Stomach (tissue), 9 donors: ENCODE measurements around the gene PPP2R2B. TPM values are rescaled to one million over a fixed set of nuclear protein-coding genes. Genes with fewer than 3 reads are reported as not detected.

Experiments used
- DNase-seq, 2 donors: peaks; one replicate each; pipeline versions ENCODE4 v3.0.0 to v3.0.0-alpha.2; 2013 to 2019
- H3K27ac ChIP-seq, 5 donors: fragments of 200-600 bp in 4 of 5; sonication (generic) in 4 of 5; one replicate each; pipeline ENCODE4 v1.5.1; 2013 to 2019; ENCODE audit warnings: mild to moderate bottlenecking in 1 of 5, moderate library complexity in 1 of 5
- H3K27me3 ChIP-seq, 3 donors: fragments of 200-600 bp; sonication (generic); one replicate each; pipeline ENCODE4 v1.5.1; 2017 to 2019; ENCODE audit warnings: mixed run types in 1 of 3
- H3K36me3 ChIP-seq, 4 donors: fragments of 200-600 bp; sonication (generic); 1 replicate in 3 of 4; 2 replicates in 1 of 4; pipeline ENCODE4 v1.5.1; 2016 to 2019
- H3K4me1 ChIP-seq, 4 donors: fragments of 200-600 bp; sonication (generic); one replicate each; pipeline ENCODE4 v1.5.1; 2016 to 2019
- H3K4me3 ChIP-seq, 4 donors: fragments of 200-600 bp; sonication (generic) in 3 of 4; one replicate each; pipeline ENCODE4 v1.5.1; 2016 to 2019; ENCODE audit warnings: mild to moderate bottlenecking in 1 of 4
- H3K9me3 ChIP-seq, 4 donors: fragments of 200-600 bp; sonication (generic); one replicate each; pipeline ENCODE4 v1.5.1; 2016 to 2019
- EP300 ChIP-seq: sonication (generic); formaldehyde crosslinking; IDR thresholded peaks from one replicate; pipeline ENCODE4 v1.6.1; 2017; ENCODE audit warnings: antibody characterized with exemption
- POLR2A ChIP-seq, 4 donors: fragments of 450-650 bp; IDR thresholded peaks; one replicate each; pipeline ENCODE4 v1.6.1; 2016; ENCODE audit warnings: antibody characterized with exemption in 4 of 4, control low read depth in 2 of 4, mild to moderate bottlenecking in 1 of 4, moderate library complexity in 1 of 4
- POLR2AphosphoS5 ChIP-seq, 3 donors: sonication (generic); formaldehyde crosslinking; IDR thresholded peaks; one replicate each; pipeline ENCODE4 v1.6.1; 2016; ENCODE audit warnings: antibody characterized with exemption in 3 of 3
- WGBS, 5 donors: extraction: QIAGEN DNeasy Blood & Tissue Kit in 3 of 5; methylation state at CpG; one replicate each; pipeline versions ENCODE4 v1.1.5 to v1.1.7; 2013 to 2018; 5-methylcytosine and 5-hydroxymethylcytosine counted together
- intact Hi-C: fragments of 100-400 bp; cut with DNase I; formaldehyde crosslinking; loops from one replicate; pipeline ENCODE4 v1.15.1; 2023; ENCODE audit warnings: low total_unique reads
- polyA plus RNA-seq, 3 donors: library from polyadenylated mRNA; stranded (reverse); fragments of 200-250 nt; gene quantifications; one replicate each; pipeline ENCODE4 v1.2.3, GENCODE V29; 2013
- total RNA-seq, 5 donors: library from RNA; depleted of rRNA; stranded (reverse); fragments of >200 nt; gene quantifications; one replicate each; pipeline versions ENCODE4 v1.1.0 to v1.2.3, GENCODE V29; 2014 to 2016
- TF ChIP-seq, protein P1 (sequence below), 7 experiments: fragments of 450-650 bp in 4 of 7; fragments of 200-600 bp in 3 of 7; sonication (generic) in 3 of 7; IDR thresholded peaks; one replicate each; pipeline ENCODE4 v1.5.1; 2016 to 2019; ENCODE audit warnings: antibody characterized with exemption in 7 of 7, control low read depth in 2 of 7, mild to moderate bottlenecking in 1 of 7
- donor health status: healthy with polysubstance abuse.
- donor health status: Bipolar disorder and iron deficiency.
- donor health status: healthy.

PPP2R2B gene
- total and polyA plus RNA-seq, 8 donors = under 0.01 to 4.6 (median 0.75) TPM; not detected in 1

GRCh38 chr5:146645342-146645741, 233.2 kb downstream of the PPP2R2B start:
- whole genome bisulfite sequencing, 5 donors = 26 to 83% (median 63%) methylated on average over 1 of the region's 1 CpG
- DNase-seq = no peak
- intact Hi-C loops = no loop called here
- no peaks in the 10 kb centered on the region for H3K9me3 ChIP-seq
- H3K4me3 ChIP-seq = no peak overlapping the region
- H3K27ac ChIP-seq = no peak overlapping the region
- H3K36me3 ChIP-seq = no peaks in the 10 kb centered on the region
- H3K4me1 ChIP-seq = no peaks in the 10 kb centered on the region
- TF ChIP-seq, protein P1, sequence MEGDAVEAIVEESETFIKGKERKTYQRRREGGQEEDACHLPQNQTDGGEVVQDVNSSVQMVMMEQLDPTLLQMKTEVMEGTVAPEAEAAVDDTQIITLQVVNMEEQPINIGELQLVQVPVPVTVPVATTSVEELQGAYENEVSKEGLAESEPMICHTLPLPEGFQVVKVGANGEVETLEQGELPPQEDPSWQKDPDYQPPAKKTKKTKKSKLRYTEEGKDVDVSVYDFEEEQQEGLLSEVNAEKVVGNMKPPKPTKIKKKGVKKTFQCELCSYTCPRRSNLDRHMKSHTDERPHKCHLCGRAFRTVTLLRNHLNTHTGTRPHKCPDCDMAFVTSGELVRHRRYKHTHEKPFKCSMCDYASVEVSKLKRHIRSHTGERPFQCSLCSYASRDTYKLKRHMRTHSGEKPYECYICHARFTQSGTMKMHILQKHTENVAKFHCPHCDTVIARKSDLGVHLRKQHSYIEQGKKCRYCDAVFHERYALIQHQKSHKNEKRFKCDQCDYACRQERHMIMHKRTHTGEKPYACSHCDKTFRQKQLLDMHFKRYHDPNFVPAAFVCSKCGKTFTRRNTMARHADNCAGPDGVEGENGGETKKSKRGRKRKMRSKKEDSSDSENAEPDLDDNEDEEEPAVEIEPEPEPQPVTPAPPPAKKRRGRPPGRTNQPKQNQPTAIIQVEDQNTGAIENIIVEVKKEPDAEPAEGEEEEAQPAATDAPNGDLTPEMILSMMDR (IDR thresholded peaks at IDR 0.05) = no peak
- no peak for TF ChIP-seq POLR2A (IDR thresholded peaks at IDR 0.05)
- TF ChIP-seq POLR2AphosphoS5 (IDR thresholded peaks at IDR 0.05) = no peak
- H3K27me3 ChIP-seq = no peaks in the 10 kb centered on the region

GRCh38 chr5:146644831-146645230, 233.7 kb downstream of the PPP2R2B start:
- DNase-seq = no peak
- WGBS, 5 donors = 70 to 77% (median 75%) methylated on average over 3 of the region's 3 CpGs
- intact Hi-C loops = no loop called here

GRCh38 chr5:146643776-146644175, 234.8 kb downstream of the PPP2R2B start:
- DNase-seq = peak in 1 of 2 donors; percentile 37
- H3K4me1 ChIP-seq = no peaks in the 10 kb centered on the region
- intact Hi-C loops = no loop called here
- H3K9me3 ChIP-seq = no peaks in the 10 kb centered on the region
- no peaks in the 10 kb centered on the region for H3K36me3 ChIP-seq
- no peaks in the 10 kb centered on the region for H3K27me3 ChIP-seq
- no peak overlapping the region for H3K4me3 ChIP-seq
- no peak for TF ChIP-seq EP300
- no peak for TF ChIP-seq POLR2AphosphoS5 (IDR thresholded peaks at IDR 0.05)
- TF ChIP-seq, protein P1 (IDR thresholded peaks at IDR 0.05) = no peak
- no peak for TF ChIP-seq POLR2A (IDR thresholded peaks at IDR 0.05)
- WGBS, 5 donors = 21 to 31% (median 27%) methylated on average over 2 of the region's 2 CpGs
- no peak overlapping the region for H3K27ac ChIP-seq

More at GRCh38 chr5:146644831-146645230, 233.7 kb downstream of the PPP2R2B start:
- H3K36me3 ChIP-seq = no peaks in the 10 kb centered on the region
- no peaks in the 10 kb centered on the region for H3K27me3 ChIP-seq
- no peaks in the 10 kb centered on the region for H3K9me3 ChIP-seq
- H3K27ac ChIP-seq = no peak overlapping the region
- H3K4me1 ChIP-seq = no peaks in the 10 kb centered on the region
- H3K4me3 ChIP-seq = no peak overlapping the region
- TF ChIP-seq EP300 (no peak), POLR2AphosphoS5 (IDR thresholded peaks at IDR 0.05) (no peak)

DNA sequence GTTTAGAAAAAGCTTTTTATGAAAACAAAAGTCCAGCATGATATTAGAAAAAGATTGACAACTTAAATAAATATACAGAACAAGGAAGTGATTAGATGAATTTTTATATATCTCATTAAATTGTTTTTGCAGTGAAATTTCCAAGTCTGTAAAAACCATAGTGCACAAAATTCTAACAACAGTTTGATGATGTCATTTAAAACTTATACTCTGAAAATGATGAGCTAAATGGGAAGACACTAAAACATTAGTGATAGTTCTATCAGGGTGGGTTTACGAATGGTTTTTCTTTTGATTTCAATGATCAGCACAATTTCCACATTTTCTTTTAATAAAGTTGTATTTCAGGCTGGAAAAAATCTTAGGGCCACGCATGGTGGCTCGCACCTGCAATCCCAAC, 236.1 kb downstream of the PPP2R2B start:
- Histone ChIP-seq H3K4me1 (no peaks in the 10 kb centered on the region), H3K4me3 (no peak overlapping the region), H3K36me3 (no peaks in the 10 kb centered on the region), H3K27me3 (no peaks in the 10 kb centered on the region), H3K9me3 (no peaks in the 10 kb centered on the region), H3K27ac (no peak overlapping the region)
- no peak for DNase-seq
- intact Hi-C loops = no loop called here
- TF ChIP-seq EP300 (no peak), POLR2A (IDR thresholded peaks at IDR 0.05) (no peak), POLR2AphosphoS5 (IDR thresholded peaks at IDR 0.05) (no peak)
- TF ChIP-seq, protein P1 (IDR thresholded peaks at IDR 0.05) = no peak
- WGBS, 5 donors = 95 to 97% (median 96%) methylated on average over 3 of the region's 3 CpGs

- WGBS, 5 donors = 83 to 87% (median 85%) methylated on average over 3 of the region's 3 CpGs
- Histone ChIP-seq H3K27ac (no peak overlapping the region), H3K36me3 (no peaks in the 10 kb centered on the region), H3K4me1 (no peaks in the 10 kb centered on the region), H3K9me3 (no peaks in the 10 kb centered on the region), H3K27me3 (no peaks in the 10 kb centered on the region), H3K4me3 (no peak overlapping the region)
- TF ChIP-seq POLR2AphosphoS5 (IDR thresholded peaks at IDR 0.05) = no peak
- DNase-seq = no peak
- intact Hi-C loops = no loop called here
These were observed 236.6 kb downstream of the PPP2R2B start for GRCh38 chr5:146641941-146642340.
